K562 (cell line): Measurements from ENCODE around the gene DAGLA. TPM values are rescaled to one million over a fixed set of nuclear protein-coding genes. Genes with fewer than 3 reads are reported as not detected.

Source experiments
- BHLHE40 ChIP-seq: IDR thresholded peaks from 2 replicates; pipeline ENCODE4 v1.6.1; 2011; ENCODE audit warnings: low read length, improper control_type of control experiment
- EWSR1 ChIP-seq: fragments of 450-650 bp; IDR thresholded peaks from 2 replicates; pipeline ENCODE4 v1.6.1; 2018; ENCODE audit warnings: borderline replicate concordance, mild to moderate bottlenecking, low read depth, moderate library complexity; ENCODE audit not compliant: partially characterized antibody
- HMG20A ChIP-seq: fragments of 450-650 bp; formaldehyde crosslinking; conservative IDR thresholded peaks from 2 replicates; pipeline ENCODE4 v1.4.0; 2020; ENCODE audit warnings: mild to moderate bottlenecking, mixed read lengths
- HNRNPL ChIP-seq: fragments of 200-400 bp; formaldehyde crosslinking; IDR thresholded peaks from 2 replicates; pipeline ENCODE4 v1.6.1; 2017; ENCODE audit warnings: low read depth, mild to moderate bottlenecking, low read length
- NELFE ChIP-seq: IDR thresholded peaks from 2 replicates; pipeline ENCODE4 v1.6.1; 2011; ENCODE audit warnings: mild to moderate bottlenecking; ENCODE audit not compliant: insufficient read depth, insufficient read length
- NFIC ChIP-seq: fragments of 450-650 bp; IDR thresholded peaks from 2 replicates; pipeline ENCODE4 v1.6.1; 2017; ENCODE audit warnings: mild to moderate bottlenecking, inconsistent platforms
- NR4A1 ChIP-seq, 2 experiments: fragments of 250-450 bp in 1 of 2; fragments of 450-650 bp in 1 of 2; sonication (Bioruptor Pico) in 1 of 2; IDR thresholded peaks; 2 replicates each; pipeline versions ENCODE4 v1.4.0 to v1.6.1; 2016 to 2020; ENCODE audit warnings: mild to moderate bottlenecking in 2 of 2, missing compliant biosample characterization in 1 of 2, missing genetic modification characterization in 1 of 2, moderate library complexity in 1 of 2
- PHF21A ChIP-seq: fragments of 450-650 bp; IDR thresholded peaks from 2 replicates; pipeline ENCODE4 v1.6.1; 2017; ENCODE audit warnings: low read depth, borderline replicate concordance
- THRAP3 ChIP-seq: fragments of 450-650 bp; IDR thresholded peaks from 2 replicates; pipeline ENCODE4 v1.6.1; 2016; ENCODE audit warnings: mild to moderate bottlenecking, inconsistent platforms, borderline replicate concordance
- ZNF184 ChIP-seq: sonication (generic); formaldehyde crosslinking; IDR thresholded peaks from 2 replicates; pipeline ENCODE4 v1.5.0; 2020; ENCODE audit warnings: missing genetic modification reagents
- ZNF3 ChIP-seq: fragments of 250-450 bp; sonication (Bioruptor Pico); IDR thresholded peaks from 2 replicates; pipeline ENCODE4 v1.5.0; 2021; ENCODE audit warnings: mild to moderate bottlenecking, moderate library complexity
- ZNF444 ChIP-seq: fragments of 250-450 bp; sonication (Bioruptor Pico); IDR thresholded peaks from 2 replicates; pipeline ENCODE4 v1.4.0; 2020; ENCODE audit warnings: mild to moderate bottlenecking, moderate library complexity
- ZNF830 ChIP-seq: fragments of 250-450 bp; sonication (Bioruptor Pico); IDR thresholded peaks from 2 replicates; pipeline ENCODE4 v1.5.0; 2021; ENCODE audit warnings: mild to moderate bottlenecking
- polyA plus RNA-seq, 8 experiments: library from polyadenylated mRNA; depleted of rRNA in 4 of 8; stranded (reverse) in 5 of 8; unstranded in 3 of 8; fragments of >200 nt; fragmentation: Nextera tagmentation in 2 of 8; fragmentation: Illumina TruSeq in 1 of 8; extraction: Ambion mirVana in 2 of 8; extraction: Trizol in 1 of 8; gene quantifications; 2 replicates each; pipeline versions ENCODE4 v1.2.1 to v1.2.3, GENCODE V29; 2011 to 2014; ENCODE audit warnings: inconsistent platforms in 1 of 8, missing spikeins in 1 of 8
- total RNA-seq, 7 experiments: library from RNA; depleted of rRNA in 6 of 7; stranded (reverse); fragments of >200 nt in 6 of 7; fragmentation: Illumina TruSeq in 2 of 7; extraction: Trizol in 2 of 7; gene quantifications; 2 replicates each; pipeline versions ENCODE4 v1.2.1 to v1.2.3, GENCODE V29; 2011 to 2021; ENCODE audit warnings: low replicate concordance in 1 of 7
- TF ChIP-seq, protein P1 (sequence below): sonication (generic); formaldehyde crosslinking; IDR thresholded peaks from 2 replicates; pipeline ENCODE4 v1.8.1; 2023; ENCODE audit warnings: missing genetic modification reagents, mild to moderate bottlenecking, borderline replicate concordance
- TF ChIP-seq, protein P2 (sequence below), 2 experiments: fragments of 450-650 bp; IDR thresholded peaks; 2 replicates each; pipeline ENCODE4 v1.6.1; 2016; ENCODE audit warnings: mild to moderate bottlenecking in 2 of 2, borderline replicate concordance in 1 of 2, low read depth in 1 of 2, moderate library complexity in 1 of 2

The DAGLA gene
- total and polyA plus RNA-seq, 9 of the 15 experiments (the other 6 are each of a cell fraction or from before 2014, with no cell fraction given), result 0.03 to 0.16 (median 0.04) TPM; not detected in 4

DNA sequence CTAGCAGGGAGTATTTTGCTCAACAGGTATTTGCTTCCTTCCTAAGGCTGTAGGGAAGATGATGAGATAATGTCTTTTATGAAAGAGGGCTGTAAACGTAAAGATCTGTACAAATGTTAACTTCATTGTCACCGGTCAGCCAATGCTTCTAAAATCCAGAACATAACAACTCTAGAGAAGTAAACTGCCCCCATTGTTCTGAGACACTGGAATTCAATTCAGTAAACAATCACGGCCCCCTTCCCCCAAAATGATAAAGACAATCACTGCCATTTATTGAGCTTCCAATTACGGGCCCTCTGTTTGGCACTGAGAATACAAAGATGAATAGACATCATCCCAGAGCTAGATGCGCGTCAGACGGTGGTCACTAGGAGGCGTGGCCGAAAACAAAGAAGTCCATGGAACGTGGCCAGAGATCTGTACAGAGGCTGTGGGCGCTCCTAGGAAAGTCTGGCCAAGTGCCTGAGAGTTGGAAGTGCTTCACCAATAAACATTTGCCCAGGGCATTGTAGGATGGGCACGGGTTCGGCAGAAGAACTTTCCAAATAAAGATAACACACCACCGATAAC, 111.6 kb downstream of the DAGLA start (continued):
- TF ChIP-seq, protein P1, sequence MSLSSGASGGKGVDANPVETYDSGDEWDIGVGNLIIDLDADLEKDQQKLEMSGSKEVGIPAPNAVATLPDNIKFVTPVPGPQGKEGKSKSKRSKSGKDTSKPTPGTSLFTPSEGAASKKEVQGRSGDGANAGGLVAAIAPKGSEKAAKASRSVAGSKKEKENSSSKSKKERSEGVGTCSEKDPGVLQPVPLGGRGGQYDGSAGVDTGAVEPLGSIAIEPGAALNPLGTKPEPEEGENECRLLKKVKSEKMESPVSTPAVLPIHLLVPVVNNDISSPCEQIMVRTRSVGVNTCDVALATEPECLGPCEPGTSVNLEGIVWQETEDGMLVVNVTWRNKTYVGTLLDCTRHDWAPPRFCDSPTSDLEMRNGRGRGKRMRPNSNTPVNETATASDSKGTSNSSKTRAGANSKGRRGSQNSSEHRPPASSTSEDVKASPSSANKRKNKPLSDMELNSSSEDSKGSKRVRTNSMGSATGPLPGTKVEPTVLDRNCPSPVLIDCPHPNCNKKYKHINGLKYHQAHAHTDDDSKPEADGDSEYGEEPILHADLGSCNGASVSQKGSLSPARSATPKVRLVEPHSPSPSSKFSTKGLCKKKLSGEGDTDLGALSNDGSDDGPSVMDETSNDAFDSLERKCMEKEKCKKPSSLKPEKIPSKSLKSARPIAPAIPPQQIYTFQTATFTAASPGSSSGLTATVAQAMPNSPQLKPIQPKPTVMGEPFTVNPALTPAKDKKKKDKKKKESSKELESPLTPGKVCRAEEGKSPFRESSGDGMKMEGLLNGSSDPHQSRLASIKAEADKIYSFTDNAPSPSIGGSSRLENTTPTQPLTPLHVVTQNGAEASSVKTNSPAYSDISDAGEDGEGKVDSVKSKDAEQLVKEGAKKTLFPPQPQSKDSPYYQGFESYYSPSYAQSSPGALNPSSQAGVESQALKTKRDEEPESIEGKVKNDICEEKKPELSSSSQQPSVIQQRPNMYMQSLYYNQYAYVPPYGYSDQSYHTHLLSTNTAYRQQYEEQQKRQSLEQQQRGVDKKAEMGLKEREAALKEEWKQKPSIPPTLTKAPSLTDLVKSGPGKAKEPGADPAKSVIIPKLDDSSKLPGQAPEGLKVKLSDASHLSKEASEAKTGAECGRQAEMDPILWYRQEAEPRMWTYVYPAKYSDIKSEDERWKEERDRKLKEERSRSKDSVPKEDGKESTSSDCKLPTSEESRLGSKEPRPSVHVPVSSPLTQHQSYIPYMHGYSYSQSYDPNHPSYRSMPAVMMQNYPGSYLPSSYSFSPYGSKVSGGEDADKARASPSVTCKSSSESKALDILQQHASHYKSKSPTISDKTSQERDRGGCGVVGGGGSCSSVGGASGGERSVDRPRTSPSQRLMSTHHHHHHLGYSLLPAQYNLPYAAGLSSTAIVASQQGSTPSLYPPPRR (CRISPR knock-in tag), result no peak
- TF ChIP-seq ZNF184 (CRISPR knock-in tag) (no peak), BHLHE40 (no peak), HNRNPL (no peak), PHF21A (0 out of 2 replicates have a peak, but pooled peaks have one; percentile 3), EWSR1 (no peak), NFIC (peak; percentile 87), ZNF3 (no peak), THRAP3 (no peak), HMG20A (CRISPR knock-in tag) (no peak), ZNF444 (CRISPR knock-in tag) (no peak), ZNF830 (CRISPR knock-in tag) (no peak), NELFE (no peak), NR4A1 (CRISPR knock-in tag; IDR thresholded peaks at IDR 0.05) (no peak), NR4A1 (tag; IDR thresholded peaks at IDR 0.05) (no peak)
- TF ChIP-seq, protein P2, sequence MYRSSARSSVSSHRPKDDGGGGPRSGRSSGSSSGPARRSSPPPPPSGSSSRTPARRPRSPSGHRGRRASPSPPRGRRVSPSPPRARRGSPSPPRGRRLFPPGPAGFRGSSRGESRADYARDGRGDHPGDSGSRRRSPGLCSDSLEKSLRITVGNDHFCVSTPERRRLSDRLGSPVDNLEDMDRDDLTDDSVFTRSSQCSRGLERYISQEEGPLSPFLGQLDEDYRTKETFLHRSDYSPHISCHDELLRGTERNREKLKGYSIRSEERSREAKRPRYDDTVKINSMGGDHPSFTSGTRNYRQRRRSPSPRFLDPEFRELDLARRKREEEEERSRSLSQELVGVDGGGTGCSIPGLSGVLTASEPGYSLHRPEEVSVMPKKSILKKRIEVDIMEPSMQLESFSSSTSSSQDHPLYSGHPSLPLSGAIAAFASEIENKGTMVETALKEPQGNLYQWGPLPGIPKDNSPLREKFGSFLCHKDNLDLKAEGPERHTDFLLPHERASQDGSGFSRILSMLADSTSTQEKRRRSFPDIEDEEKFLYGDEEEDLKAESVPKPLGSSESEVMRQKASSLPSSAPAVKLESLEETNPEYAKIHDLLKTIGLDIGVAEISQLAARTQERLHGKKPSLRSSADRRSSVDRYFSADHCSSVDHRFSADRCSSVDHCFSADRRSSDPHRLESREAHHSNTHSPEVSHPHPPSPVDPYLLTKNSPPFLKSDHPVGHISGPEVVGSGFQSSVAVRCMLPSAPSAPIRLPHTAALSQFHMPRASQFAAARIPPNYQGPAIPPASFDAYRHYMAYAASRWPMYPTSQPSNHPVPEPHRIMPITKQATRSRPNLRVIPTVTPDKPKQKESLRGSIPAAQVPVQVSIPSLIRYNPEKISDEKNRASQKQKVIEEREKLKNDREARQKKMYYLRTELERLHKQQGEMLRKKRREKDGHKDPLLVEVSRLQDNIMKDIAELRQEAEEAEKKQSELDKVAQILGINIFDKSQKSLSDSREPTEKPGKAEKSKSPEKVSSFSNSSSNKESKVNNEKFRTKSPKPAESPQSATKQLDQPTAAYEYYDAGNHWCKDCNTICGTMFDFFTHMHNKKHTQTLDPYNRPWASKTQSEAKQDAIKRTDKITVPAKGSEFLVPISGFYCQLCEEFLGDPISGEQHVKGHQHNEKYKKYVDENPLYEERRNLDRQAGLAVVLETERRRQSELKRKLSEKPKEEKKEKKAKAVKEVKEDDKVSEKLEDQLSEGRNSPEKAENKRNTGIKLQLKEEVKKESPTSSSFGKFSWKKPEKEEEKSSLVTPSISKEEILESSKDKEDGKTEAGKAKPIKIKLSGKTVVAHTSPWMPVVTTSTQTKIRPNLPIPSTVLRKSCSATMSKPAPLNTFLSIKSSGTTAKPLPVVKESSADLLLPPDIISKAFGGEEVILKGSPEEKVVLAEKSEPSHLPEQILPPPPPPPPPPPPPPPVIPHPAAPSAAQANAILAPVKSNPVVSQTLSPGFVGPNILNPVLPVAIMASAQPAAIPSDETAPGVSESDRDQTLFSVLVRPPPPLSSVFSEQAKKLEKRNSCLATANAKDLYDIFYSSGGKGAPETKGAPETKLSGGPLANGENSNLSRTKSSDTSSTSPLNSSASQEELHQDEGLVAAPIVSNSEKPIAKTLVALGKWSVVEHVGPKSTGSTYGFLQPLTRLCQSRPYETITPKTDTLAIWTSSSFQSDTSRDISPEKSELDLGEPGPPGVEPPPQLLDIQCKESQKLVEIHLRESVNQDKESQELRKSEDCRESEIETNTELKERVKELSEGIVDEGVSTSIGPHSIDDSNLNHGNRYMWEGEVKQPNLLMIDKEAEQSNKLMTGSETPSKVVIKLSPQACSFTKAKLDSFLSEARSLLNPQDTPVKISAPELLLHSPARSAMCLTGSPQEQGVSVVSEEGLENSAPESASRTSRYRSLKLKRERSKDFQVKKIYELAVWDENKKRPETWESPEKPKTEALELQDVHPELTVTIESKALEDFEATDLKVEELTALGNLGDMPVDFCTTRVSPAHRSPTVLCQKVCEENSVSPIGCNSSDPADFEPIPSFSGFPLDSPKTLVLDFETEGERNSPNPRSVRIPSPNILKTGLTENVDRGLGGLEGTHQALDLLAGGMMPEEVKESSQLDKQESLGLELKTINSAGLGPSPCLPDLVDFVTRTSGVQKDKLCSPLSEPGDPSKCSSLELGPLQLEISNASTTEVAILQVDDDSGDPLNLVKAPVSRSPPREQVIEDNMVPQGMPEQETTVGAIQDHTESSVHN (IDR thresholded peaks at IDR 0.05; ENCODE audit: borderline replicate concordance in 1 of 2, low read depth in 1 of 2), result no peak
